IPS-11a (cell line): Measurements from ENCODE around the gene SLC30A7.
"Not testable (repeated sequence)": the region's sequence is repeated elsewhere in the genome, so short reads cannot be mapped to it uniquely, and the experiment has no call there.

Experiments used
- H3K4me3 ChIP-seq: one replicate; pipeline ENCODE4 v1.5.1; 2013; ENCODE audit warnings: low read depth, low read length, control low read depth

The SLC30A7 gene

GRCh38 chr1:100895540-100896480, at the start of gene SLC30A7:
TSS of gene SLC30A7 (plus strand) at chr1:100896090. CDS start at chr1:100896263, 173 bp downstream.
- peak within 1 kb of the TSS; percentile 91 for H3K4me3 ChIP-seq

- H3K4me3 ChIP-seq = no peak overlapping the region
Observed at GRCh38 chr1:100847361-100848082, 48.4 kb upstream of the SLC30A7 start.

- no peak overlapping the region for H3K4me3 ChIP-seq
Observed at GRCh38 chr1:100851726-100852125, 44.2 kb upstream of the SLC30A7 start.

GRCh38 chr1:100852976-100853375, 42.9 kb upstream of the SLC30A7 start:
- H3K4me3 ChIP-seq = no peak overlapping the region

GRCh38 chr1:100855116-100855515, 40.8 kb upstream of the SLC30A7 start:
- H3K4me3 ChIP-seq = not testable (repeated sequence)

- no peak overlapping the region for H3K4me3 ChIP-seq
Observed at GRCh38 chr1:100860397-100860991, 35.4 kb upstream of the SLC30A7 start.

GRCh38 chr1:100861379-100861778, 34.5 kb upstream of the SLC30A7 start:
- no peak overlapping the region for H3K4me3 ChIP-seq

- no peak overlapping the region for H3K4me3 ChIP-seq
Observed at GRCh38 chr1:100862591-100862990, 33.3 kb upstream of the SLC30A7 start.

GRCh38 chr1:100866041-100866900, 29.6 kb upstream of the SLC30A7 start:
- H3K4me3 ChIP-seq = no peak overlapping the region

GRCh38 chr1:100866901-100867206, 29.0 kb upstream of the SLC30A7 start:
- H3K4me3 ChIP-seq = no peak overlapping the region

GRCh38 chr1:100868364-100868995, 27.4 kb upstream of the SLC30A7 start:
- no peak overlapping the region for H3K4me3 ChIP-seq

GRCh38 chr1:100869996-100870395, 25.9 kb upstream of the SLC30A7 start:
- no peak overlapping the region for H3K4me3 ChIP-seq

- H3K4me3 ChIP-seq = no peak overlapping the region
Observed at GRCh38 chr1:100874433-100874832, 21.5 kb upstream of the SLC30A7 start.

GRCh38 chr1:100875228-100875627, 20.7 kb upstream of the SLC30A7 start:
- H3K4me3 ChIP-seq = no peak overlapping the region

GRCh38 chr1:100876291-100876690, 19.6 kb upstream of the SLC30A7 start:
- H3K4me3 ChIP-seq = no peak overlapping the region

- H3K4me3 ChIP-seq = no peak overlapping the region
Observed at GRCh38 chr1:100879422-100879821, 16.5 kb upstream of the SLC30A7 start.

- H3K4me3 ChIP-seq = no peak overlapping the region
Observed at GRCh38 chr1:100881687-100882086, 14.2 kb upstream of the SLC30A7 start.

- H3K4me3 ChIP-seq = no peak overlapping the region
Observed at GRCh38 chr1:100882698-100883097, 13.2 kb upstream of the SLC30A7 start.

- H3K4me3 ChIP-seq = no peak overlapping the region
Observed at GRCh38 chr1:100883963-100884362, 11.9 kb upstream of the SLC30A7 start.

GRCh38 chr1:100889007-100889406, 6.9 kb upstream of the SLC30A7 start:
- H3K4me3 ChIP-seq = not testable (repeated sequence)
